Ascending aorta (tissue), 2 donors: ENCODE data around the gene AMPD3. TPM values are rescaled to one million over a fixed set of nuclear protein-coding genes. Genes with fewer than 3 reads are reported as not detected.

Experiments
- DNase-seq, 2 donors: peaks; one replicate each; pipeline ENCODE4 v3.0.0-alpha.2; 2019; ENCODE audit warnings: low spot score in 2 of 2
- H3K27ac ChIP-seq, 2 donors: fragments of 200-600 bp; sonication (generic); one replicate each; pipeline ENCODE4 v1.5.1; 2016 to 2017; ENCODE audit warnings: mild to moderate bottlenecking in 1 of 2
- H3K27me3 ChIP-seq: fragments of 200-600 bp; sonication (generic); one replicate; pipeline ENCODE4 v1.5.1; 2017
- H3K36me3 ChIP-seq, 2 donors: fragments of 200-600 bp; sonication (generic); one replicate each; pipeline ENCODE4 v1.5.1; 2016
- H3K4me1 ChIP-seq, 2 donors: fragments of 200-600 bp; sonication (generic); one replicate each; pipeline ENCODE4 v1.5.1; 2016 to 2017; ENCODE audit warnings: mild to moderate bottlenecking in 1 of 2
- H3K4me3 ChIP-seq, 2 donors: fragments of 200-600 bp; sonication (generic); one replicate each; pipeline ENCODE4 v1.5.1; 2016 to 2017; ENCODE audit warnings: mild to moderate bottlenecking in 1 of 2
- H3K9me3 ChIP-seq, 2 donors: fragments of 200-600 bp; sonication (generic); one replicate each; pipeline ENCODE4 v1.5.1; 2016
- intact Hi-C: fragments of 100-400 bp; cut with DNase I; formaldehyde crosslinking; loops from one replicate; pipeline ENCODE4 v1.15.1; 2023
- total RNA-seq: library from RNA; depleted of rRNA; stranded (reverse); fragments of >200 nt; gene quantifications from one replicate; pipeline ENCODE4 v1.1.0, GENCODE V29; 2016
- TF ChIP-seq, protein P1 (sequence below), 3 experiments: fragments of 200-600 bp in 2 of 3; fragments of 450-650 bp in 1 of 3; sonication (generic) in 2 of 3; IDR thresholded peaks; one replicate each; pipeline ENCODE4 v1.5.1; 2016 to 2019; ENCODE audit warnings: antibody characterized with exemption in 3 of 3, mild to moderate bottlenecking in 1 of 3, moderate library complexity in 1 of 3

Gene AMPD3
- total RNA-seq, 1 donor from 2014 or later: 2.3 TPM

- Histone ChIP-seq H3K36me3 (no peaks in the 10 kb centered on the region), H3K4me3 (no peak overlapping the region), H3K27me3 (no peaks in the 10 kb centered on the region), H3K9me3 (no peaks in the 10 kb centered on the region), H3K27ac (no peak overlapping the region), H3K4me1 (no peaks in the 10 kb centered on the region)
- intact Hi-C loops: no loop called here
- TF ChIP-seq, protein P1, sequence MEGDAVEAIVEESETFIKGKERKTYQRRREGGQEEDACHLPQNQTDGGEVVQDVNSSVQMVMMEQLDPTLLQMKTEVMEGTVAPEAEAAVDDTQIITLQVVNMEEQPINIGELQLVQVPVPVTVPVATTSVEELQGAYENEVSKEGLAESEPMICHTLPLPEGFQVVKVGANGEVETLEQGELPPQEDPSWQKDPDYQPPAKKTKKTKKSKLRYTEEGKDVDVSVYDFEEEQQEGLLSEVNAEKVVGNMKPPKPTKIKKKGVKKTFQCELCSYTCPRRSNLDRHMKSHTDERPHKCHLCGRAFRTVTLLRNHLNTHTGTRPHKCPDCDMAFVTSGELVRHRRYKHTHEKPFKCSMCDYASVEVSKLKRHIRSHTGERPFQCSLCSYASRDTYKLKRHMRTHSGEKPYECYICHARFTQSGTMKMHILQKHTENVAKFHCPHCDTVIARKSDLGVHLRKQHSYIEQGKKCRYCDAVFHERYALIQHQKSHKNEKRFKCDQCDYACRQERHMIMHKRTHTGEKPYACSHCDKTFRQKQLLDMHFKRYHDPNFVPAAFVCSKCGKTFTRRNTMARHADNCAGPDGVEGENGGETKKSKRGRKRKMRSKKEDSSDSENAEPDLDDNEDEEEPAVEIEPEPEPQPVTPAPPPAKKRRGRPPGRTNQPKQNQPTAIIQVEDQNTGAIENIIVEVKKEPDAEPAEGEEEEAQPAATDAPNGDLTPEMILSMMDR (IDR thresholded peaks at IDR 0.05): no peak
- no peak for DNase-seq
Observed at GRCh38 chr11:10505278-10506007, 50.4 kb downstream of the AMPD3 start.

- Histone ChIP-seq H3K27ac (no peak overlapping the region), H3K27me3 (no peaks in the 10 kb centered on the region), H3K4me3 (no peak overlapping the region), H3K36me3 (peaks cover 0 to 2% of the 10 kb centered on the region in 2 donors), H3K4me1 (no peaks in the 10 kb centered on the region), H3K9me3 (no peaks in the 10 kb centered on the region)
- intact Hi-C loops: no loop called here
- TF ChIP-seq, protein P1 (IDR thresholded peaks at IDR 0.05): no peak
- no peak for DNase-seq
Observed at GRCh38 chr11:10506008-10506370, 50.9 kb downstream of the AMPD3 start.

DNA sequence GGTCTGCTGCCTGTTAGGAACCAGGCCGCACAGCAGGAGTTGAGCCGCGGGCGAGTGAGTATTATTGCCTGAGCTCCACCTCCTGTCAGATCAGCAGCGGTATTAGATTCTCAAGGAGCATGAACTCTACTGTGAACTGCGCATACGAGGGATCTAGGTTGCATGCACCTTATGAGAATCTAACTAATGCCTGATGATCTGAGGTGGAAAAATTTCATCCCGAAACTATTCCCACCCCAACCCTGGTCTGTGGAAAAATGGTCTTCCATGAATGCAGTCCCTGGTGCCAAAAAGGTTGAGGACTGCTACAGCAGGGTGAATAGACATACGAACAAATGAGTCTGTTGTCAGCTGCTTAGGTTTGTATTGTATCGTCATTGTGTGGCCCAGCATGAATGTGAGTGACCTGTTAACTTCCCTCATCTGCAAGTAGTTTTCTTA lies 56.1 kb downstream of the AMPD3 start:
- H3K4me3 ChIP-seq: no peak overlapping the region
- no peaks in the 10 kb centered on the region for H3K9me3 ChIP-seq
- no peaks in the 10 kb centered on the region for H3K27me3 ChIP-seq
- peaks cover 0 to 25% of the 10 kb centered on the region in 2 donors for H3K4me1 ChIP-seq
- intact Hi-C loops: loop anchor here (10.0 kb wide), 1 partner anchor 106 kb away; no protein-coding TSS in a partner anchor
- H3K27ac ChIP-seq: no peak overlapping the region
- DNase-seq: no peak
- TF ChIP-seq, protein P1 (IDR thresholded peaks at IDR 0.05): no peak
- peaks cover 0 to 6% of the 10 kb centered on the region in 2 donors for H3K36me3 ChIP-seq

- no peak for DNase-seq
- H3K4me1 ChIP-seq: peaks cover 0 to 33% of the 10 kb centered on the region in 2 donors
- no peak overlapping the region for H3K4me3 ChIP-seq
- no peaks in the 10 kb centered on the region for H3K9me3 ChIP-seq
- H3K36me3 ChIP-seq: peaks cover 10 to 11% of the 10 kb centered on the region in 2 donors
- H3K27ac ChIP-seq: peak overlapping the region; percentile 23 to 41
- intact Hi-C loops: loop anchor here (1.0 to 10.0 kb wide), 2 partner anchors 109 to 221 kb away; no protein-coding TSS in a partner anchor
- H3K27me3 ChIP-seq: no peaks in the 10 kb centered on the region
- TF ChIP-seq, protein P1 (IDR thresholded peaks at IDR 0.05): peak; percentile 20 to 42 (median 29)
Observed at GRCh38 chr11:10514202-10514601, 59.1 kb downstream of the AMPD3 start.

DNA sequence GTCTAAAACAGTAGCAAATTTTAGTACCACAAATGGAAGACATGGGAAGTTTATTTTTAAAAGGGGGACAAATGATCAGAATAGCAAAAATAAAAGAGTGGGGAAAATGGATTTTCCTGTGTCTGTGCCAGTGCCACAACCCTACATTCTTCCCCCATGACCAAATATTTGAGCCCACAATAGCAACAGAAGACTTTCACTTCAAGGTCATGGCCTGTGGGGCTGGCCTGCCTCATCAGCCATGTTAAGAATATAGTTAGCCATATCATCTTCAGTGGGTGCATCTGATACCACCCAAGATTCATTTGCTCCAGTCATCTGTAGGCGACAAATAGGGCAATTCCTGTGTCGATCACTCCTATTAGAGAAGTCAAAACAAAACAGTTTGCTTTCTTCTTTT lies 59.6 kb downstream of the AMPD3 start:
- Histone ChIP-seq H3K27me3 (no peaks in the 10 kb centered on the region), H3K27ac (peak overlapping the region; percentile 23 to 41), H3K4me1 (peaks cover 0 to 33% of the 10 kb centered on the region in 2 donors), H3K36me3 (peaks cover 15 to 16% of the 10 kb centered on the region in 2 donors), H3K9me3 (no peaks in the 10 kb centered on the region), H3K4me3 (no peak overlapping the region)
- no peak for DNase-seq
- intact Hi-C loops: loop anchor here (1.0 to 10.0 kb wide), 2 partner anchors 110 to 221 kb away; no protein-coding TSS in a partner anchor
- TF ChIP-seq, protein P1 (IDR thresholded peaks at IDR 0.05): no peak
